Stimulated activated CD8-positive, alpha-beta memory T cell treated with anti-CD3 and anti-CD28 coated beads, Interleukin-4, amount 100 ng/mL, for 1 hour (primary cell): Measurements from ENCODE around the gene SGCA.
A peak's percentile ranks its signal among the peaks of the same experiment; 100 is the strongest.

ENCODE experiments used
- DNase-seq, 2 donors: peaks; one replicate each; pipeline ENCODE4 v3.0.0-alpha.2; 2020; ENCODE audit warnings: low read depth in 2 of 2, low spot score in 1 of 2

SGCA gene

GRCh38 chr17:50207315-50207714, 41.5 kb downstream of the SGCA start:
- no peak for DNase-seq

GRCh38 chr17:50207792-50208567, 42.2 kb downstream of the SGCA start:
- no peak for DNase-seq

- no peak for DNase-seq
Observed at GRCh38 chr17:50208611-50209061, 42.8 kb downstream of the SGCA start.

- DNase-seq: no peak
Observed at GRCh38 chr17:50209133-50209471, 43.3 kb downstream of the SGCA start.

- no peak for DNase-seq
Observed at GRCh38 chr17:50209472-50210239, 43.9 kb downstream of the SGCA start.

GRCh38 chr17:50210240-50211225, 44.7 kb downstream of the SGCA start:
- no peak for DNase-seq

- DNase-seq: no peak
Observed at GRCh38 chr17:50211249-50212120, 45.7 kb downstream of the SGCA start.

GRCh38 chr17:50212121-50212843, 46.5 kb downstream of the SGCA start:
- no peak for DNase-seq

GRCh38 chr17:50213026-50214022, 47.5 kb downstream of the SGCA start:
- DNase-seq: peak in 1 of 2 donors; percentile 12

GRCh38 chr17:50214976-50215760, 49.4 kb downstream of the SGCA start:
- no peak for DNase-seq

- no peak for DNase-seq
Observed at GRCh38 chr17:50217591-50217990, 51.8 kb downstream of the SGCA start.

GRCh38 chr17:50218071-50218759, 52.4 kb downstream of the SGCA start:
- DNase-seq: no peak

- DNase-seq: no peak
Observed at GRCh38 chr17:50218771-50219315, 53.0 kb downstream of the SGCA start.

GRCh38 chr17:50219342-50219741, 53.5 kb downstream of the SGCA start:
- no peak for DNase-seq

- DNase-seq: no peak
Observed at GRCh38 chr17:50219939-50220465, 54.2 kb downstream of the SGCA start.

GRCh38 chr17:50220811-50221210, 55.0 kb downstream of the SGCA start:
- DNase-seq: no peak
